Brain microvascular endothelial cell (primary cell): ENCODE data around the gene NRG2.

ENCODE experiments used
- DNase-seq: peaks from one replicate; pipeline ENCODE4 v3.0.0-alpha.2; 2020
- H3K27ac ChIP-seq: fragments of 250-450 bp; sonication (Bioruptor Pico); 2 replicates; pipeline ENCODE4 v1.5.1; 2020; ENCODE audit warnings: mild to moderate bottlenecking, moderate library complexity
- H3K27me3 ChIP-seq: fragments of 250-450 bp; sonication (Bioruptor Pico); replicated peaks from 2 replicates; pipeline ENCODE4 v1.5.1; 2020; ENCODE audit warnings: mild to moderate bottlenecking
- H3K36me3 ChIP-seq: fragments of 250-450 bp; sonication (Bioruptor Pico); replicated peaks from 2 replicates; pipeline ENCODE4 v1.5.1; 2020; ENCODE audit warnings: mild to moderate bottlenecking
- H3K4me3 ChIP-seq: 2 replicates; pipeline ENCODE4 v1.5.1; 2011; ENCODE audit warnings: low read depth, mild to moderate bottlenecking, control low read depth, low read length, moderate library complexity
- in situ Hi-C: cut with HindIII; loops from 2 replicates; pipeline ENCODE4 v1.10.0; 2017; ENCODE audit warnings: low sequenced_read_pairs, low pct_ligation_motif_present
- TF ChIP-seq, protein P1 (sequence below): IDR thresholded peaks from 2 replicates; pipeline ENCODE4 v1.5.1; 2011; ENCODE audit warnings: low read depth, mild to moderate bottlenecking, moderate library complexity, low read length, control low read depth, inconsistent platforms; ENCODE audit errors: missing control alignments

NRG2 gene

DNA sequence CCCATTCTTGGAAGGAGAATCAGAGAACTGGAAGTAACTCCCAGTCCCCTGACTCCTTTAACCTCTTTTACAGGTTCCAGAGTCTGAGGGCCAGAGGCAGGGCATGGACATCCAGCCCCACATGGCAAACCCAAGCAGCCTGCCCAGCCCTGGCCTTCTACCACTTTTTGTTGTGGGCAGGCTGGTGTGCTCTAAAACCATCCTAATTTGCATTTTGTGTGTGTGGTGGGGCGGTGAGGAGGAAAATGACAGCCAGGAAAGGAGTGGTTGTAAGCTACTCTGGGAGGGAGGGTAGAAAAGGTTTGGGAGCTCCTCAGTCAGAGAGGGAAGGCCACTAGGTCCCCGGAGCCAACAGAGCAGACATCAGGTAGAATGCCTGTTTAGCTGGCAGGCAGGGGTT, 156.9 kb downstream of the NRG2 start:
- H3K27ac ChIP-seq: no peak overlapping the region
- no peaks in the 10 kb centered on the region for H3K36me3 ChIP-seq
- in situ Hi-C loops: no loop called here
- DNase-seq: no peak
- H3K27me3 ChIP-seq: peaks cover 7% of the 10 kb centered on the region
- TF ChIP-seq, protein P1, sequence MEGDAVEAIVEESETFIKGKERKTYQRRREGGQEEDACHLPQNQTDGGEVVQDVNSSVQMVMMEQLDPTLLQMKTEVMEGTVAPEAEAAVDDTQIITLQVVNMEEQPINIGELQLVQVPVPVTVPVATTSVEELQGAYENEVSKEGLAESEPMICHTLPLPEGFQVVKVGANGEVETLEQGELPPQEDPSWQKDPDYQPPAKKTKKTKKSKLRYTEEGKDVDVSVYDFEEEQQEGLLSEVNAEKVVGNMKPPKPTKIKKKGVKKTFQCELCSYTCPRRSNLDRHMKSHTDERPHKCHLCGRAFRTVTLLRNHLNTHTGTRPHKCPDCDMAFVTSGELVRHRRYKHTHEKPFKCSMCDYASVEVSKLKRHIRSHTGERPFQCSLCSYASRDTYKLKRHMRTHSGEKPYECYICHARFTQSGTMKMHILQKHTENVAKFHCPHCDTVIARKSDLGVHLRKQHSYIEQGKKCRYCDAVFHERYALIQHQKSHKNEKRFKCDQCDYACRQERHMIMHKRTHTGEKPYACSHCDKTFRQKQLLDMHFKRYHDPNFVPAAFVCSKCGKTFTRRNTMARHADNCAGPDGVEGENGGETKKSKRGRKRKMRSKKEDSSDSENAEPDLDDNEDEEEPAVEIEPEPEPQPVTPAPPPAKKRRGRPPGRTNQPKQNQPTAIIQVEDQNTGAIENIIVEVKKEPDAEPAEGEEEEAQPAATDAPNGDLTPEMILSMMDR: no peak
- no peak overlapping the region for H3K4me3 ChIP-seq

DNA sequence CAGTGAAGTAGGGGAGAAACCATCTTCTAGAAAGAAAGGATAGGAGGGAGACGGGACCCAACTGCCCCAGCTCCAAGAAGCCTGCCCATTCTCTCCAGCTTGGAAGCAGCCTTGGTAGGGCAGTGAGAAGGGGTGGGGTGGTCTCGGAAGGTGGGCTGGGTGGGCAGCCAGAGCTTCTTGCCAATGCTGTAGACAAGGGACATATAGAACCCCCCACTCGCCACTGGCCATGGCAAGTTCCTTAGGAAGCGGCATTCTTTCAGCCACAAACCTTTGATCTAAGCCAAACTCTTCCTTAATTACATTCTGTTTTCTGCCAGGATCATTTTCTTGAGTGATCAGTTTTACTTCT, 157.3 kb downstream of the NRG2 start:
- no peak for DNase-seq
- Histone ChIP-seq H3K4me3 (no peak overlapping the region), H3K36me3 (no peaks in the 10 kb centered on the region), H3K27me3 (peaks cover 10% of the 10 kb centered on the region), H3K27ac (no peak overlapping the region)
- in situ Hi-C loops: no loop called here
- TF ChIP-seq, protein P1: no peak

DNA sequence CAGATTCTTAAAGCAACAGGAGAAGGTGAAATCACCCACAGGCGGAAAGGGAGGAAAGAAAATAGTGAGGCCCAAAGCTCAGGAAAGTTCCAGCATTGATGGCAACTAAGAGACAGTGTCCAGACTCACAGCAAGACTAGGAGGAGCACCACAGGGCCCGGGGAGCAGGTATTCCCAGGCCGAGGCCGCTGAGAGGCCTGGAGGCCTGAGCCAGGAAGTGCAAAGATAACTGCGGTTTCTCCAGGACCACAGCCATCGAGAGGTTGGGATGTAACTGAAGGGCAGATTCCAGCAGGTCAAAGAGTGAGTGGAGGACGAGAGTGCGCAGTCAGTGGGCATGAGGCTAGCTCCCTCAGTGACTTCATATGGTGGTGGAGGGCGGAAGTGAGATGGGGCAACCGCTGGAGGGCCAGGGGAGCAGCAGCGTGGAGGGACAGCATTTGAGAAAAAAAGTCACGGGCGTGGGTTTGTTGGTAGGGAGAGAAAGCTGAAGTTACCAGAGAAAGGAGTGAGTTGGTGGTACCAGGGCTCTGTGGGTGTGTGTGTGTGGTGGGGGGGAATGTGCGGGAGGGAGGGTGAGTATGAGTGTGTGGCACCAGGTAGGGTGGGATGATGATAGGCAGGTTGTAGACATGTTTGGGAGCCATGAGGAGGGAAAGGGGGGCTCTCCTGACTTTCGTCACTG, 157.8 kb downstream of the NRG2 start:
- Histone ChIP-seq H3K4me3 (no peak overlapping the region), H3K27me3 (peaks cover 9% of the 10 kb centered on the region), H3K27ac (no peak overlapping the region), H3K36me3 (no peaks in the 10 kb centered on the region)
- TF ChIP-seq, protein P1: no peak
- in situ Hi-C loops: no loop called here
- DNase-seq: no peak

DNA sequence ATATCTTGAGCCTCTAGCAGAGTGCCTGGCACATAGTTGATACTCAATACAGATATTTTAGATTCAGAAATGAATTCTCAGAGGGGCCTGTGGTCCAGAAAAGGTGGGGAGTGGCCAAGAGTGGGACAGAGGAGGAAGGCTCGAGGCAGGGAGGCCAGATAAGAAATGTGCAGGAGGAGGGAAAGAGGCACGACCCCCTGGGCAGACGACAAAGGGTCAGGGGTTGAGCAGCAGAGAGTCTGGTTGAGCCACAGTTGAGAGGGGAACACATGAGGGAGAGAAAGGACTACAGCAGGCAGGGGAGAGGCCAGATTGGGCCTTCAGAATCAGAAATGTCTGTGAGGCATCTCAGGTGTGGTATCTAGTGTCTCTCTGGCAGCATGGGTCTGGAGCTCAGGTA, 158.4 kb downstream of the NRG2 start:
- H3K4me3 ChIP-seq: no peak overlapping the region
- TF ChIP-seq, protein P1: no peak
- in situ Hi-C loops: no loop called here
- no peaks in the 10 kb centered on the region for H3K36me3 ChIP-seq
- H3K27ac ChIP-seq: no peak overlapping the region
- peaks cover 9% of the 10 kb centered on the region for H3K27me3 ChIP-seq
- no peak for DNase-seq

DNA sequence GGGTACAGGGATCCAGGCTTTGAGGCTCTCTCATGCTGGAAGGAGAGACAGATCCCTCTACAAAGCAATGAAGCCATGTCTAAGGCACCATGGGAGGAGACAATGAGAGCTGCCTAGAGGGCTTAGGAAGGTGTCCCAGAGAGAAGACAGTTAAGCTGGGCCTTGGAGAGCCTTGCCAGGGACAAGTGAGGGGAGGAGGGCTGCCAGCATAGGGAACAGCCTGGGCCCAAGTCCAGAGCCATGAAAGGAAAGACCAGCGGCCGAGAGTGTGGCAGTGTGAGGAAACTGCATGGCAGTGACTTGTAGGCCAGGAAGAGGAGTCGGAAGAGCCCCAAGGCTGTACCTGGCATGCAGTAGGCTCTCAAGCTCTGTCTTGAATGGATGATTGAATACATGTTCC, 159.0 kb downstream of the NRG2 start:
- TF ChIP-seq, protein P1: no peak
- DNase-seq: no peak
- in situ Hi-C loops: no loop called here
- Histone ChIP-seq H3K36me3 (no peaks in the 10 kb centered on the region), H3K27ac (no peak overlapping the region), H3K4me3 (no peak overlapping the region), H3K27me3 (peaks cover 9% of the 10 kb centered on the region)

DNA sequence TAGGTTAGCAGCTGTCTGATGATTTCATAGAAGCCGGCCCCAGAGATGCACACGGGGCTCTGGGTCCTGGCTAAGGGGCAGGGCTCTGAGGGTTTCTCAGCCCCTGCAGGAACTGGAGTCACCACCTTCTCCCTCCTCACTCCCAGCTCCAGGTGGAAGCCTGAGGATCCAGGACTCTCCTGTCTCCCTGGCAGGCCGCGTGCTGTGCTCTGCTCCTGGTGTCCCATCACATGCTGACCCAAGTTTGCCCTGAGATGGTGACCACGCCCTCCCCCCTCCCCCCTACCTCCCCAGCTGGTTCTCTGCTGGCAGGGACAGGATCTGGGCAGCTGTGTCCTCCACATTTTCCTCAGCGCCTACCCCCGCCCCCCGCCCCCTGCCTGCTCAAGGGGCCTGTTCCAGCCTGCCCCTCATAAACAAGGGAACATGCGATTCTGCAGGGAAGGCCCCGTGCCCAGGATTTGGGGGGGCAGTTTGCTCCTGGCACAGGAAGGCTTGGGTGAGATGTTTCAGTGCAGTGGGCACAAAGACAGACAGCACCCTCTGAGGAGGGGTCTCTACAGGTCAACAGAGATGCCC, 160.0 kb downstream of the NRG2 start:
- H3K27me3 ChIP-seq: peaks cover 9% of the 10 kb centered on the region
- no peak for DNase-seq
- TF ChIP-seq, protein P1: no peak

More for the DNA sequence above, 160.0 kb downstream of the NRG2 start:
- Histone ChIP-seq H3K36me3 (no peaks in the 10 kb centered on the region), H3K27ac (no peak overlapping the region), H3K4me3 (no peak overlapping the region)
- in situ Hi-C loops: no loop called here
